Right renal cortex interstitium (tissue), 3 donors: ENCODE data around the gene ETFDH. TPM values are rescaled to one million over a fixed set of nuclear protein-coding genes. Genes with fewer than 3 reads are reported as not detected.
"Not testable (repeated sequence)": the region's sequence is repeated elsewhere in the genome, so short reads cannot be mapped to it uniquely, and the experiment has no call there.

ENCODE experiments used
- DNase-seq, 3 donors: peaks; one replicate each; pipeline ENCODE4 v3.0.0-alpha.2; 2013; ENCODE audit warnings: low read depth in 3 of 3, low spot score in 2 of 3
- polyA plus RNA-seq, 3 donors: library from polyadenylated mRNA; unstranded; fragments of 120-200 nt; gene quantifications; one replicate each; pipeline ENCODE4 v1.2.1, GENCODE V29; 2013; ENCODE audit not compliant: insufficient read length in 3 of 3

ETFDH gene
- polyA plus RNA-seq, 3 donors, result 27.4 to 34.0 (median 31.8) TPM

GRCh38 chr4:158750379-158750778 is 78.3 kb downstream of the ETFDH start:
- no peak for DNase-seq

- no peak for DNase-seq
Measured at GRCh38 chr4:158754385-158755180, 82.5 kb downstream of the ETFDH start.

- not testable (repeated sequence) for DNase-seq
Measured at GRCh38 chr4:158755819-158756218, 83.7 kb downstream of the ETFDH start.

GRCh38 chr4:158756588-158756987 is 84.5 kb downstream of the ETFDH start:
- DNase-seq, result no peak

GRCh38 chr4:158758142-158758541 is 86.0 kb downstream of the ETFDH start:
- no peak for DNase-seq

GRCh38 chr4:158758703-158759102 is 86.6 kb downstream of the ETFDH start:
- DNase-seq, result no peak

Other genes with a start within 250 kb of the ETFDH start
- under 1 TPM; 0.22 to 0.44 (median 0.33) TPM for gene RXFP1, start 150.4 kb upstream of the ETFDH start, polyA plus RNA-seq
- gene C4orf46, start 409 bp upstream of the ETFDH start, polyA plus RNA-seq, result 10 to 100 TPM; 20.3 to 22.3 (median 22.1) TPM
- gene PPID, start 51.1 kb downstream of the ETFDH start, polyA plus RNA-seq, result 10 to 100 TPM; 67.5 to 77.7 (median 76.7) TPM
- 10 to 100 TPM; 46.5 to 54.4 (median 48.2) TPM for gene FNIP2, start 96.7 kb downstream of the ETFDH start, polyA plus RNA-seq